Measurements from ENCODE around the gene EYS.

EYS gene

DNA sequence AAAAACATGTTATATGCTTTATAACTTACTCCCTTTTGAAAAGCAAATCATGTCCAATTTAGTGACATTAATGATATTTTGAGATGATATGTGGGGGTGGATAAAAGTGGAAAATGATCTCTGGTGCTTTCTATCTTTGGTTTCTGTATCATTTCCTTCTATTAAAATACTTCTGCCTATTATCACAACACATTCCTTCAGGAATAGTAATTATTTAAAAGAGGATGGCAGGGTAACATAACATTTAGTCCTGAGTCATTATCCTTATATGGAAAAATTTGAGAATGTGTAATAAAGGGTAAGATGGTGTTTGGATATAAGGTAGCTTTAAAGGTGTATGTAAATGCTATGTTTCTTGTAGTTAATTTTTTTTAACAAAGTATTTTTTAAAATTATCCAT is 1413.7 kb downstream of the EYS start:
- no peaks in the 10 kb centered on the region for H3K4me1 ChIP-seq (ENCODE audit: low read length)
- no peak overlapping the region for H2AFZ ChIP-seq (ENCODE audit: low read length)
- no peaks in the 10 kb centered on the region for H4K20me1 ChIP-seq (ENCODE audit: insufficient read depth, low read length)
- no peak for TF ChIP-seq EZH2 (optimal IDR thresholded peaks at IDR 0.05; ENCODE audit: low read depth, low read length)
- no peak for DNase-seq
- no peak overlapping the region for H3K9ac ChIP-seq (ENCODE audit: low read length)
- H3F3A ChIP-seq (ENCODE audit: insufficient read depth, low read length) = no peaks in the 10 kb centered on the region
- no peaks in the 10 kb centered on the region for H3K9me2 ChIP-seq (replicated peaks; ENCODE audit: insufficient read depth, low read length)
- no peak overlapping the region for H3K27ac ChIP-seq (ENCODE audit: low read length)
- H3K4me2 ChIP-seq (ENCODE audit: low read depth, low read length) = no peak overlapping the region
- no peaks in the 10 kb centered on the region for H3K27me3 ChIP-seq (replicated peaks; ENCODE audit: insufficient read depth, low read length)
- H3K9me3 ChIP-seq (replicated peaks; ENCODE audit: insufficient read depth, low read length) = no peaks in the 10 kb centered on the region
- no peak overlapping the region for H3K4me3 ChIP-seq (ENCODE audit: low read length)
- no peaks in the 10 kb centered on the region for H3K79me2 ChIP-seq (ENCODE audit: low read length)
- H3K36me3 ChIP-seq (replicated peaks; ENCODE audit: insufficient read depth, low read length) = no peaks in the 10 kb centered on the region

DNA sequence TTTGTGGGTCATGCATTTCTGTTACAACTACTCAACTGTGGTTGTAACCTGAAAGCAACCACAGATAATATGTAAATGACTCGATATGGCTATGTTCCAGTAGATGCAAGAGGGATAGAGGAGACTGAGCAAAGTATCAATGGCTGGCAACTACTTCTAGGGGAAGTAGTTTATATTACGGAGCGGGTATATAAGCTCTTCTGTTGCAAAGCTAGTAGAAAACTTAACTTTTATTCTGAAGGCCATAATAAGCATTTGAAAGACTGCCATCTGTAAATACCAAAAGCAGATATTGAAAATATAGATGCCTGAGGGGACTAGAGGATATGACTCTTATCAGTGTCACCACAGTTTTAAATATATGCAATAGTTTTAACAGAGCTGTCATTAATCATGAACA is 1416.2 kb downstream of the EYS start:
- no peaks in the 10 kb centered on the region for H3K9me2 ChIP-seq (replicated peaks; ENCODE audit: insufficient read depth, low read length)
- no peaks in the 10 kb centered on the region for H4K20me1 ChIP-seq (ENCODE audit: insufficient read depth, low read length)
- H3K4me2 ChIP-seq (ENCODE audit: low read depth, low read length) = no peak overlapping the region
- H3K27me3 ChIP-seq (replicated peaks; ENCODE audit: insufficient read depth, low read length) = no peaks in the 10 kb centered on the region
- no peaks in the 10 kb centered on the region for H3K79me2 ChIP-seq (ENCODE audit: low read length)
- H2AFZ ChIP-seq (ENCODE audit: low read length) = no peak overlapping the region
- no peak overlapping the region for H3K9ac ChIP-seq (ENCODE audit: low read length)
- no peaks in the 10 kb centered on the region for H3K36me3 ChIP-seq (replicated peaks; ENCODE audit: insufficient read depth, low read length)
- H3K27ac ChIP-seq (ENCODE audit: low read length) = no peak overlapping the region
- no peak overlapping the region for H3K4me3 ChIP-seq (ENCODE audit: low read length)
- no peaks in the 10 kb centered on the region for H3K4me1 ChIP-seq (ENCODE audit: low read length)
- no peaks in the 10 kb centered on the region for H3K9me3 ChIP-seq (replicated peaks; ENCODE audit: insufficient read depth, low read length)
- DNase-seq = no peak
- no peaks in the 10 kb centered on the region for H3F3A ChIP-seq (ENCODE audit: insufficient read depth, low read length)
- TF ChIP-seq EZH2phosphoT487 (IDR thresholded peaks at IDR 0.05; ENCODE audit: low read length) (no peak), EZH2 (optimal IDR thresholded peaks at IDR 0.05; ENCODE audit: low read depth, low read length) (no peak)
- TF ChIP-seq, protein P1, sequence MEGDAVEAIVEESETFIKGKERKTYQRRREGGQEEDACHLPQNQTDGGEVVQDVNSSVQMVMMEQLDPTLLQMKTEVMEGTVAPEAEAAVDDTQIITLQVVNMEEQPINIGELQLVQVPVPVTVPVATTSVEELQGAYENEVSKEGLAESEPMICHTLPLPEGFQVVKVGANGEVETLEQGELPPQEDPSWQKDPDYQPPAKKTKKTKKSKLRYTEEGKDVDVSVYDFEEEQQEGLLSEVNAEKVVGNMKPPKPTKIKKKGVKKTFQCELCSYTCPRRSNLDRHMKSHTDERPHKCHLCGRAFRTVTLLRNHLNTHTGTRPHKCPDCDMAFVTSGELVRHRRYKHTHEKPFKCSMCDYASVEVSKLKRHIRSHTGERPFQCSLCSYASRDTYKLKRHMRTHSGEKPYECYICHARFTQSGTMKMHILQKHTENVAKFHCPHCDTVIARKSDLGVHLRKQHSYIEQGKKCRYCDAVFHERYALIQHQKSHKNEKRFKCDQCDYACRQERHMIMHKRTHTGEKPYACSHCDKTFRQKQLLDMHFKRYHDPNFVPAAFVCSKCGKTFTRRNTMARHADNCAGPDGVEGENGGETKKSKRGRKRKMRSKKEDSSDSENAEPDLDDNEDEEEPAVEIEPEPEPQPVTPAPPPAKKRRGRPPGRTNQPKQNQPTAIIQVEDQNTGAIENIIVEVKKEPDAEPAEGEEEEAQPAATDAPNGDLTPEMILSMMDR (IDR thresholded peaks at IDR 0.05; ENCODE audit: low read length) = no peak

DNA sequence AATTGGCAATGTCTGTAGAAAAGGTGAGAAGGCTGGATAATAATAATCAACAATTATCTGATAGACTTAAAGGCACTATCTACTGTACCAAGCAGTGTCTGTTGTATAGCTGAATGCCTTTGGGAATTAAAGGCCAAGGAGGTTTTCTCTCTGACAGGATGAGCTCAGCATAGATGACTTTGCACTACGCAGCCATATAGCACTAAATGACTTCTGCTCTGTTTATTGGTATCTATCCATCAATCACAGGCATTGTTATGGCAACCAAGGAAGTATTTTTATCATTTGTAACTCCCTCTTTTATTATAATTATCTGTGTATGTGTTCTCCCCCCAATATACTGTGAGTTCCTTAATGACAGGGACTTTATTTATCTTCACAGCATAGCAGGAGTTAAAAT is 1417.1 kb downstream of the EYS start:
- H2AFZ ChIP-seq (ENCODE audit: low read length) = no peak overlapping the region
- H3K27me3 ChIP-seq (replicated peaks; ENCODE audit: insufficient read depth, low read length) = no peaks in the 10 kb centered on the region
- H3F3A ChIP-seq (ENCODE audit: insufficient read depth, low read length) = no peaks in the 10 kb centered on the region
- H3K79me2 ChIP-seq (ENCODE audit: low read length) = no peaks in the 10 kb centered on the region
- no peaks in the 10 kb centered on the region for H4K20me1 ChIP-seq (ENCODE audit: insufficient read depth, low read length)
- H3K9ac ChIP-seq (ENCODE audit: low read length) = no peak overlapping the region
- no peaks in the 10 kb centered on the region for H3K9me3 ChIP-seq (replicated peaks; ENCODE audit: insufficient read depth, low read length)
- no peak overlapping the region for H3K4me3 ChIP-seq (ENCODE audit: low read length)
- no peaks in the 10 kb centered on the region for H3K4me1 ChIP-seq (ENCODE audit: low read length)
- H3K27ac ChIP-seq (ENCODE audit: low read length) = no peak overlapping the region
- DNase-seq = no peak
- H3K36me3 ChIP-seq (replicated peaks; ENCODE audit: insufficient read depth, low read length) = no peaks in the 10 kb centered on the region
- no peak for TF ChIP-seq EZH2phosphoT487 (IDR thresholded peaks at IDR 0.05; ENCODE audit: low read length)
- TF ChIP-seq, protein P1 (IDR thresholded peaks at IDR 0.05; ENCODE audit: low read length) = no peak
- TF ChIP-seq EZH2 (optimal IDR thresholded peaks at IDR 0.05; ENCODE audit: low read depth, low read length) = no peak
- H3K4me2 ChIP-seq (ENCODE audit: low read depth, low read length) = no peak overlapping the region
- H3K9me2 ChIP-seq (replicated peaks; ENCODE audit: insufficient read depth, low read length) = no peaks in the 10 kb centered on the region

DNA sequence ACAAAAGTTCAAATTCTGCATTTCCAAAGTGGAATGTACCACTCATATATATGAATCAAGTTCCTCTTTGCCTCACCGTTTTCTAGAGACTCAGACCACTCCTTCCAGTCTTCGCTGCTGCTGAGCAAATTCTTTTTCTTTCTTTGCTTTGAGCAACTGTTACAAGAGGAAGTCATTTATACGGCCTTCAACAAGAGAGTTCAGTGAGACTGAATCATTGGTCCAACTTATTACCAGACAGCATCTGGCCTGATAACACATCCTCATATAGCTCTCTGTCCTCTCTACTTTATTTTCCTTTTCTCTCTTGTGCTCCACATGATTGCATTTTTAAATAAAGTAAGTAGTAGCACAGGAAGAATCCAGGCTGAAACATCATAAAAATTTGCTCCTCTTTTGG is 1418.7 kb downstream of the EYS start:
- Histone ChIP-seq H3K9me3 (replicated peaks; ENCODE audit: insufficient read depth, low read length) (no peaks in the 10 kb centered on the region), H3F3A (ENCODE audit: insufficient read depth, low read length) (no peaks in the 10 kb centered on the region), H3K4me1 (ENCODE audit: low read length) (no peaks in the 10 kb centered on the region), H2AFZ (ENCODE audit: low read length) (no peak overlapping the region), H3K79me2 (ENCODE audit: low read length) (no peaks in the 10 kb centered on the region), H3K4me2 (ENCODE audit: low read depth, low read length) (no peak overlapping the region), H3K27me3 (replicated peaks; ENCODE audit: insufficient read depth, low read length) (no peaks in the 10 kb centered on the region), H3K36me3 (replicated peaks; ENCODE audit: insufficient read depth, low read length) (no peaks in the 10 kb centered on the region), H4K20me1 (ENCODE audit: insufficient read depth, low read length) (no peaks in the 10 kb centered on the region), H3K4me3 (ENCODE audit: low read length) (no peak overlapping the region), H3K27ac (ENCODE audit: low read length) (no peak overlapping the region), H3K9ac (ENCODE audit: low read length) (no peak overlapping the region), H3K9me2 (replicated peaks; ENCODE audit: insufficient read depth, low read length) (no peaks in the 10 kb centered on the region)
- no peak for DNase-seq
- no peak for TF ChIP-seq EZH2 (optimal IDR thresholded peaks at IDR 0.05; ENCODE audit: low read depth, low read length)
- no peak for TF ChIP-seq EZH2phosphoT487 (IDR thresholded peaks at IDR 0.05; ENCODE audit: low read length)
- TF ChIP-seq, protein P1 (IDR thresholded peaks at IDR 0.05; ENCODE audit: low read length) = no peak

All from MM.1S (cell line).